Parathyroid adenoma (tissue), 2 donors: ENCODE measurements around the gene NR2F1.

Source experiments
- H2AFZ ChIP-seq: fragments of 300-600 bp; sonication (generic); one replicate; pipeline ENCODE4 v1.7.0; 2017; ENCODE audit warnings: antibody characterized with exemption, mild to moderate bottlenecking
- H3K27ac ChIP-seq: fragments of 300-600 bp; sonication (generic); one replicate; pipeline ENCODE4 v1.7.0; 2017
- H3K27me3 ChIP-seq: fragments of 300-600 bp; sonication (generic); one replicate; pipeline ENCODE4 v1.7.0; 2017; ENCODE audit warnings: low read length; ENCODE audit not compliant: control insufficient read depth, insufficient read depth
- H3K36me3 ChIP-seq: fragments of 300-600 bp; sonication (generic); one replicate; pipeline ENCODE4 v1.7.0; 2017; ENCODE audit warnings: low read length; ENCODE audit not compliant: control insufficient read depth, insufficient read depth
- H3K4me1 ChIP-seq: fragments of 300-600 bp; sonication (generic); one replicate; pipeline ENCODE4 v1.7.0; 2017; ENCODE audit warnings: control low read depth
- H3K4me2 ChIP-seq: fragments of 300-600 bp; sonication (generic); one replicate; pipeline ENCODE4 v1.7.0; 2017; ENCODE audit warnings: low read length
- H3K4me3 ChIP-seq: fragments of 300-600 bp; sonication (generic); one replicate; pipeline ENCODE4 v1.7.0; 2017; ENCODE audit warnings: low read depth, low read length
- H3K79me2 ChIP-seq: fragments of 300-600 bp; sonication (generic); one replicate; pipeline ENCODE4 v1.7.0; 2017; ENCODE audit warnings: control low read depth
- H3K9ac ChIP-seq: fragments of 300-600 bp; sonication (generic); one replicate; pipeline ENCODE4 v1.7.0; 2017; ENCODE audit warnings: mild to moderate bottlenecking
- H3K9me3 ChIP-seq: fragments of 300-600 bp; sonication (generic); one replicate; pipeline ENCODE4 v1.7.0; 2017; ENCODE audit warnings: low read length; ENCODE audit not compliant: control insufficient read depth
- TF ChIP-seq, protein P1 (sequence below): fragments of 300-600 bp; sonication (generic); IDR thresholded peaks from one replicate; pipeline ENCODE4 v1.7.0; 2017; ENCODE audit warnings: antibody characterized with exemption, mild to moderate bottlenecking
- donor health status: primary hyperparathyroidism.

The NR2F1 gene

DNA sequence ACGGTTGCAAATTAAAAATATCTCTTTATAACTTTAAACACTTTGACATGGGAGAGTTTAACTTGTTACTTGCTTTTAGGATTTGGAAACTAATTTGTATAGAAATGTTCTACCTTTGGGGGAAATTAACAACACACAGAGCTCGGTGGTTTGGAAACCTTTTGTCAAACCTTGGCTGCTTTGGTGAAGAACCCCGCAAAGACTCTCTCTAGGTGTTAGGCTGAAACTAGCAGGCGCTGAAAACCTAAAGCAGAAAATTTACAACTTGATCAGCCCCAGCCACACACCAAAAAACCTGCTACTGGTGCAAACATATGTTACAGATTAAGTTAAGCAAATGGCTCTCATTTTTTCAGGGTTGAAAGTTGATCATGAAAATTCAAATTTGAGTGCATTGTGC, 25.8 kb downstream of the NR2F1 start:
- Histone ChIP-seq H3K79me2 (no peaks in the 10 kb centered on the region), H3K36me3 (no peaks in the 10 kb centered on the region), H3K4me2 (no peak overlapping the region), H3K27ac (no peak overlapping the region), H3K4me1 (no peaks in the 10 kb centered on the region), H3K4me3 (no peak overlapping the region), H3K9me3 (no peaks in the 10 kb centered on the region), H3K27me3 (peaks cover 31% of the 10 kb centered on the region), H2AFZ (no peak overlapping the region), H3K9ac (no peak overlapping the region)
- TF ChIP-seq, protein P1, sequence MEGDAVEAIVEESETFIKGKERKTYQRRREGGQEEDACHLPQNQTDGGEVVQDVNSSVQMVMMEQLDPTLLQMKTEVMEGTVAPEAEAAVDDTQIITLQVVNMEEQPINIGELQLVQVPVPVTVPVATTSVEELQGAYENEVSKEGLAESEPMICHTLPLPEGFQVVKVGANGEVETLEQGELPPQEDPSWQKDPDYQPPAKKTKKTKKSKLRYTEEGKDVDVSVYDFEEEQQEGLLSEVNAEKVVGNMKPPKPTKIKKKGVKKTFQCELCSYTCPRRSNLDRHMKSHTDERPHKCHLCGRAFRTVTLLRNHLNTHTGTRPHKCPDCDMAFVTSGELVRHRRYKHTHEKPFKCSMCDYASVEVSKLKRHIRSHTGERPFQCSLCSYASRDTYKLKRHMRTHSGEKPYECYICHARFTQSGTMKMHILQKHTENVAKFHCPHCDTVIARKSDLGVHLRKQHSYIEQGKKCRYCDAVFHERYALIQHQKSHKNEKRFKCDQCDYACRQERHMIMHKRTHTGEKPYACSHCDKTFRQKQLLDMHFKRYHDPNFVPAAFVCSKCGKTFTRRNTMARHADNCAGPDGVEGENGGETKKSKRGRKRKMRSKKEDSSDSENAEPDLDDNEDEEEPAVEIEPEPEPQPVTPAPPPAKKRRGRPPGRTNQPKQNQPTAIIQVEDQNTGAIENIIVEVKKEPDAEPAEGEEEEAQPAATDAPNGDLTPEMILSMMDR = no peak

DNA sequence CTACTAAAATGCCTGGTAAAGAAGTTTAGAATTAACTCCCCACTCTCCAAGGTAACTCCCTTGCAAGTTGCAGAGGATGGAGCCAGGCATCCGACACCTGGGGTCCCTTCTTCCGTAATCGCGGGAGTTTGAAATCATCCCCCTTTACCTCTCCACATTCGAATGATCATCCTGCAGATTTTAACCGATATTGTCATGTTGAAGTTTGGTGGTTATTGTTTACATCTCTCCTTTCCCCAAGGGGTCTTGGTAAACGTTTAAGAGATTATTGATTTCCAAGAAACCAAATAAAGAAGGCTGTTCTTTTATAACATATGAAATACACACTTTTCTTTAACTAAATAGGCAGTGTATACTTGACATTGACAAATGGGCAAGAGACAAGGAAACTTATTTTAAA, 26.7 kb downstream of the NR2F1 start:
- H3K9me3 ChIP-seq = no peaks in the 10 kb centered on the region
- no peak overlapping the region for H3K9ac ChIP-seq
- TF ChIP-seq, protein P1 = no peak
- H2AFZ ChIP-seq = no peak overlapping the region
- no peaks in the 10 kb centered on the region for H3K36me3 ChIP-seq
- H3K27ac ChIP-seq = no peak overlapping the region
- no peak overlapping the region for H3K4me2 ChIP-seq
- H3K27me3 ChIP-seq = peaks cover 30% of the 10 kb centered on the region
- no peaks in the 10 kb centered on the region for H3K79me2 ChIP-seq
- no peak overlapping the region for H3K4me3 ChIP-seq
- H3K4me1 ChIP-seq = no peaks in the 10 kb centered on the region

DNA sequence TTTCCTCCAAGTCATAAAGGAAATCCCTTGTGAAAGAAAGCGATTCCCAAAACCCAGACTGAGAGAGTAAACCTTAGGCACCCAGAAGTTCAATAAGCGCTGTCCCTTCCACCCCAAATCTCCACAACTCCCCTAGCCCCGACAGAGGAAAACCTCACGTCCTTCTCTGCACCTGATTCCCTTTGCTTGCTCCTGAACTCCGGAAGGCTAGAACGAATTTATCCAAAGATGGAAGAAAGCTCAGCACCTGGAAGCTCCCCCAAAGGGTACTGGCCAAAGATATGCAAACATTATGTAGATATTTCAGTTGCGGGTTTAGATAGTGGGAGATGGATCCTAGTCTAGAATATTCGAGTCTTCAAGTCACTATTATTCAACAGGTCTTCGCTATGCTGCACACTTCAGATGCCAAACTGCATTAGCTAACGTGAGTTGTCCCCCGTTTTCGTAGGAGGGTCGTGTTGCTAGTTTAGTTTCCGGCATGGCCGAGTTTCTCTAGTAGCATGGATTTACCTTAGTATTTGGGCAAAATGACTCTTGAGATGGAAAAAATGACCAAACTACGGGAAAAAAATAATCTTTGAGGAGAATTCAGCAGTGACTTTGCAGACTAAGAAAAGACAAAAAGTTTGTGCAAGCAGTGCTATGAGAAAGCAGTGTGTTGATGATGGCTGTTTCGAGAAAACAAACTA, 27.7 kb downstream of the NR2F1 start:
- Histone ChIP-seq H3K9me3 (no peaks in the 10 kb centered on the region), H2AFZ (no peak overlapping the region), H3K4me1 (no peaks in the 10 kb centered on the region), H3K27ac (no peak overlapping the region), H3K4me3 (no peak overlapping the region), H3K36me3 (no peaks in the 10 kb centered on the region), H3K4me2 (no peak overlapping the region), H3K79me2 (no peaks in the 10 kb centered on the region), H3K9ac (no peak overlapping the region), H3K27me3 (peaks cover 26% of the 10 kb centered on the region)
- TF ChIP-seq, protein P1 = no peak

DNA sequence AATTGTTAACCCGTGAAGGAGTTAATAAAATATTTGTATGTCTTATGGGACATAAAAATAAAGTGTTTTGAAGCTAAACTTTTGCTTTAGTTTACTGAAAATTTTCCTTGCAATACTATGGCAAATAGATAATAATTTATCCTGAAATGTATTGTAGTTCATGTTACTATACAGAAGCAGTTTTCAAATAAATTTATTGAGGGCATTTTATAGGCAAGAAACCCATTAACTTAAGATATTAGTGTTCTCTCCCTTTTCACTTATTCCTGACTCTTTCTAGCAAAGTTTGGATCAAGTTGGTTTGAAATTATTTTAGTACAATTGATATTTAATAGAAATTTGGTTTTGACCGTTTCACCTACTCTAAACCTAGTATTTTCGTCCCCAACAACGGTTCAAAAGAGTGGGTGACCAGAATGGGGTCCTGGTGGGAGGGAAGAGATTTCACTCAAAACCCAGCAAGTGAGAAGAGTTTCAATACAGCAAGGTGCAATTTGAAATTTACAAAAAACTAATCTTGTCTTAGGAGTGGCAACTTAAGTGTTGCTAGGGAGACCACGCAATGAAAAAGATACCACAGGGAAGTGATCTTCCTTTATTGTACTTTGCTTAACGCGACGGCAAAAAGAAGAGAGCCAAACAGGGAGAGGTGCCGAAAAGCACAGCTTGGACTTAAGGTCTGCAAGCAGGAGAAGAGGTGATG, 28.4 kb downstream of the NR2F1 start:
- peaks cover 26% of the 10 kb centered on the region for H3K27me3 ChIP-seq
- no peak overlapping the region for H3K4me3 ChIP-seq
- no peak overlapping the region for H3K9ac ChIP-seq
- no peaks in the 10 kb centered on the region for H3K79me2 ChIP-seq
- TF ChIP-seq, protein P1 = no peak
- no peaks in the 10 kb centered on the region for H3K36me3 ChIP-seq
- H2AFZ ChIP-seq = no peak overlapping the region
- H3K27ac ChIP-seq = no peak overlapping the region
- H3K4me1 ChIP-seq = no peaks in the 10 kb centered on the region
- no peaks in the 10 kb centered on the region for H3K9me3 ChIP-seq
- no peak overlapping the region for H3K4me2 ChIP-seq
